Muscle of leg (tissue), 11 donors: ENCODE results near the gene BTNL2. TPM values are rescaled to one million over a fixed set of nuclear protein-coding genes. Genes with fewer than 3 reads are reported as not detected.
A peak's percentile ranks its signal among the peaks of the same experiment; 100 is the strongest.

ENCODE experiments used
- DNase-seq: peaks from one replicate; pipeline ENCODE4 v3.0.0; 2013
- H3K27ac ChIP-seq: one replicate; pipeline ENCODE4 v1.5.1; 2013; ENCODE audit warnings: mild to moderate bottlenecking, low read length, control low read depth
- H3K27me3 ChIP-seq: one replicate; pipeline ENCODE4 v1.6.1; 2013; ENCODE audit warnings: low read length; ENCODE audit not compliant: control insufficient read depth, insufficient read depth
- H3K36me3 ChIP-seq: one replicate; pipeline ENCODE4 v1.6.1; 2013; ENCODE audit warnings: low read length; ENCODE audit not compliant: control insufficient read depth, insufficient read depth
- H3K4me1 ChIP-seq: one replicate; pipeline ENCODE4 v1.6.1; 2013; ENCODE audit warnings: low read length; ENCODE audit not compliant: control insufficient read depth, insufficient read depth
- H3K4me3 ChIP-seq: one replicate; pipeline ENCODE4 v1.5.1; 2013; ENCODE audit warnings: low read length, control low read depth
- H3K9me3 ChIP-seq: replicated peaks from 2 replicates; pipeline ENCODE4 v1.6.1; 2013; ENCODE audit warnings: low read depth, low read length; ENCODE audit not compliant: control insufficient read depth
- WGBS: methylation state at CpG from one replicate; pipeline ENCODE4 v1.1.5; 2013; ENCODE audit warnings: missing lambda C conversion rate; ENCODE audit not compliant: insufficient coverage; 5-methylcytosine and 5-hydroxymethylcytosine counted together
- polyA plus RNA-seq, 8 donors: library from polyadenylated mRNA; unstranded; fragments of 120-200 nt; gene quantifications; one replicate each; pipeline versions ENCODE4 v1.2.1 to v1.2.3, GENCODE V29; 2013; ENCODE audit warnings: inconsistent platforms in 1 of 8, low replicate concordance in 1 of 8; ENCODE audit not compliant: insufficient read length in 8 of 8, insufficient read depth in 1 of 8
- total RNA-seq: library from RNA; stranded (reverse); fragments of 120-200 nt; gene quantifications from one replicate; pipeline ENCODE4 v1.2.4, GENCODE V29; 2013

Gene BTNL2
- total and polyA plus RNA-seq, 9 donors = 0.14 to 0.70 (median 0.42) TPM; not detected in 1

DNA sequence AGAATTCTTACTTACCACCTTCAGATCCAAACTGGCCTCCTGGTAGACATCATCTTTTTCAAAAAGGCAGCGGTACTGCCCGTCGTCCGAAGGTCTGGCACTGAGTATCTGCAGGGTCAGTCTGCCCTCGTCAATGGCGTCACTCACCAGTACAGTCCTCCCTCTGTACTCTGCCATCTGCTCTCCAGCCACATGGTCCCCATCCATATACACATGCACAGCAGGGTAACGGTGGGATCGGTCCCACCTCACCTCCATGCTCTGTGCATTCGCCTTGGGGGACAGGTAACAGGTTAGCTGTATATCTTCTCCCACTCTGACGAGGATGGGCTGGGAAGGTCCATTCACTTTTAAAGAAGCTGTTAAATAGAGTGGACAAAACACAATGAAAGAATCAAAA is 11.0 kb downstream of the BTNL2 start:
- no peaks in the 10 kb centered on the region for H3K9me3 ChIP-seq
- no peak for DNase-seq
- H3K36me3 ChIP-seq = no peaks in the 10 kb centered on the region
- no peak overlapping the region for H3K4me3 ChIP-seq
- no peak overlapping the region for H3K27ac ChIP-seq
- 100% methylated on average over 6 of the region's 10 CpGs for WGBS
- peaks cover 3% of the 10 kb centered on the region for H3K4me1 ChIP-seq
- no peaks in the 10 kb centered on the region for H3K27me3 ChIP-seq

DNA sequence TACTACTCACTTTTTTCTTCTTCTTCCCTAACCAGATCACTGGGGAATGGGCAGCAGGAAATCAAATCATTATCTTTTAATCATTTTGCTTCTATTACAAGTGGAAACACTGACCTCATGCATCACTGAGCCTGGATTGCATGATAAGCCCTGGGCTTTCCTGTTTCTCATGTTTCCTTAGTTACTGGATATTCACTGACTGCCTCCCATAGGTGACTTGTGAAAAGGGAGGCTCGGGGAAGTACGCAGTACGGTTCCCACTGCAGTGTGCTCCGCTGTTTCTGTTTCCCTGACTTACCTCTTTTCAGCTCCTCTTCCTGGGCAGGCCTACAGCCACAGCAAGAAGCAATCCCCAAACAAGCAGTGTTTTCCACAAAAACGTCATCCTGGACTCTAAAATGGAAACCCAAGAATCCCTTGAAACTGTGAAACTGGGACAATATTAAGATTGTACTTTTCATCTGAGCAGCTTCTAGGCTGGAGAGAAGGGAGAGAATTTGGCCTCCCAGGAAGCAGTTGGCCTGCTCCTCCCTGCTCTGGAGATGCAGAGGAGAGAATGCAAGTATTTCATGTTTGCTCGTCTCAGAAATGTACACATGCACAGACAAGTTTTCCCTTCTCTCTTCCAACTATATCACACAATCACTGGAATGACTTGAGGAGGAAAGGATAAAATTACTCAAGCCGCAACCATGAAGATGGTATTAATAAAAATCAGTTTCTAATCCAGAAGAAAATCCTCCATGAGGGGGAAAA is 13.1 kb downstream of the BTNL2 start:
- WGBS = no CpG with 5 or more reads among the region's 7 CpGs
- H3K4me1 ChIP-seq = peaks cover 3% of the 10 kb centered on the region
- no peak overlapping the region for H3K4me3 ChIP-seq
- no peaks in the 10 kb centered on the region for H3K36me3 ChIP-seq
- H3K9me3 ChIP-seq = no peaks in the 10 kb centered on the region
- DNase-seq = peak; percentile 92
- no peaks in the 10 kb centered on the region for H3K27me3 ChIP-seq
- peak overlapping the region; percentile 84 for H3K27ac ChIP-seq

GRCh38 chr6:32391505-32391904 is 15.5 kb downstream of the BTNL2 start:
- no peak overlapping the region for H3K4me3 ChIP-seq
- 93% methylated on average over 5 of the region's 6 CpGs for WGBS
- H3K27me3 ChIP-seq = no peaks in the 10 kb centered on the region
- H3K4me1 ChIP-seq = peaks cover 3% of the 10 kb centered on the region
- H3K9me3 ChIP-seq = no peaks in the 10 kb centered on the region
- no peak for DNase-seq
- no peak overlapping the region for H3K27ac ChIP-seq
- H3K36me3 ChIP-seq = no peaks in the 10 kb centered on the region

DNA sequence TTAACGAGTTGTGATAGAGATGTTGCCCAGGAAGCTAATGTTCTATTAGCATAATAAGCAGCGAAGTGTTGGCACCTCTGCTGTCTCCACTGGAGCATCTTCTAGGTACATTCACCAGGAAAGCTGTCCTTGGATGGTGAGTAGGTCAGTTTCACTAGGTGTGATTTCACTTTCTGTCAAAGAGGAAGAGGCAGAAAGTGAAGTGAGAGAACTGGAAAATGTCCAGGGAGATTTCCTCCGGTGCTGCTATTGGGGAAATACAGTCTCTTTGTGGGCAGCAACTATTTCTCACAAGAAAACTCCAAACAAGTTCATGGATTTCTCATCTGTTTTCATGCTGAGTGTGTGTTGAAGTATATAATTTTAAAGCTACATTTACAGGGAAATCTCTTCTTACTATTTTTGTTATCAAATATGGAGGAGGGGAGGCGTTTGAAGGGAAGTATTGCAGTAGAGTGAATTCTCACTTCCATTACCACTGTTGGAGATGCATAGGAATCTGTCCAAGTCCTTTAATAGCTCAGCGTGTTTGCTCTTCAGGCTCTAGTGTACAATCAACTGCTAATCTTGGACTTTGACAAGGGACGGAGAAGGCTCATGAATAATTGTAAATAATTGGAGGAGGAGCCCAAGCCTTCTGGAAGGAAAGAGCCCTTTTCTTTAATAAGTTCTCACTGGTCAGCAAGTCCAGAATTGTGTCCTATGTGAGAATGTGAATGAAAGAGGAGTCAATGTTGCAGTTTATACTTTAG is 19.2 kb downstream of the BTNL2 start:
- Histone ChIP-seq H3K36me3 (no peaks in the 10 kb centered on the region), H3K27ac (no peak overlapping the region), H3K4me3 (no peak overlapping the region), H3K9me3 (no peaks in the 10 kb centered on the region), H3K27me3 (no peaks in the 10 kb centered on the region), H3K4me1 (no peaks in the 10 kb centered on the region)
- WGBS = 71% methylated on average over 1 of the region's 6 CpGs
- peak; percentile 22 for DNase-seq

- Histone ChIP-seq H3K9me3 (no peaks in the 10 kb centered on the region), H3K4me3 (no peak overlapping the region), H3K27ac (no peak overlapping the region), H3K27me3 (no peaks in the 10 kb centered on the region), H3K36me3 (no peaks in the 10 kb centered on the region), H3K4me1 (no peaks in the 10 kb centered on the region)
- WGBS = no CpG with 5 or more reads among the region's 1 CpG
- DNase-seq = no peak
Observed at GRCh38 chr6:32386040-32386439, 20.9 kb downstream of the BTNL2 start.

DNA sequence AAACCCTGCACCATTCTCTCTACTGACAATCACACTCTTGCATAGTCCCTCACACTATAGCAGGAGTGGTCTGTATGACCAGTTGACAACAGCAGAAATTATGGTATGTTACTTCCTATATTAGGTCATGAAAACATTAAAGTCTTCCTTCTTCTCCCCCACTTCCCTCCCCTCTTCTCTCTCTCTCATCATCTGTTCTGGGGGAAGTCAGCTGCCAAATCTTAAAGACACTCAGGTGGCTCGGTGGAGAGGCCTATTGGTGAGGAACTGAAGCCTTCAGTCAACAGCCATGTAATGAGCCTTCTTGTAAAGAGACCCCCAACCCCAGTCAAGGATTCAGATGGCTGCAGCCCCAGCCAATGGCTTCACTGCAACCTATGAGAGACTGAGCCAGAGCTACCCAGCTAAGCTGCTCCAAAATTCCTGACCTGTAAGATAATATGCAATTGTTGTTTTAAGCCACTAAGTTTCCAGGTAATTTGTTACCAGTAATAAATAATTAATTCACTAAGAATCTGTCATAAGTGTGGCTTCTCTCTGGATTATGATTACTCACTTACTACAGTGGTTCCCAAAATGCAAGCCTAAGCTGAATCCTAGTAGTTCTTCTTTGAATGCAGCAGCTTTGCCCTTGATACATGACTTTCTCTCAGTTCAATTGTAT is 24.1 kb downstream of the BTNL2 start:
- no peaks in the 10 kb centered on the region for H3K27me3 ChIP-seq
- DNase-seq = no peak
- H3K4me1 ChIP-seq = no peaks in the 10 kb centered on the region
- no peaks in the 10 kb centered on the region for H3K9me3 ChIP-seq
- no peak overlapping the region for H3K27ac ChIP-seq
- WGBS = no CpG with 5 or more reads among the region's 1 CpG
- no peak overlapping the region for H3K4me3 ChIP-seq
- no peaks in the 10 kb centered on the region for H3K36me3 ChIP-seq

DNA sequence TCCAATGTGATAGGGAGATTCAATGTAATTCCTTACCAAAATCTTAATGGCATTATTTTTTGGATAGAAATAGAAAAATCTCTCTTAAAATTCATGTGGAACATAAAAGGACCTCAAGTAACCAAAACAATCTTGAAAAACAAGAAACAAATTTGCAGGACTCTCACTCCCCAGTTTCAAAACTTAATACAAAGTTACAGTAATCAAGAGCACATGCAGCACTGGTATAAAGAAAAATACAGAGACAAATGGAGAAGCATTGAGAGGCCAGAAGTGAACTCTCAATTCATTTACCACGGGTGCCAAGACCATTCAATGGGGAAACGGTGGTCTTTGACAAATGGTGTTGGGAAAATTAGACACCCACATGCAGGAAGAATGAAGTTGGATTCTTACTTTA is 27.4 kb downstream of the BTNL2 start:
- H3K36me3 ChIP-seq = no peaks in the 10 kb centered on the region
- no peak overlapping the region for H3K4me3 ChIP-seq
- H3K27me3 ChIP-seq = no peaks in the 10 kb centered on the region
- H3K4me1 ChIP-seq = no peaks in the 10 kb centered on the region
- DNase-seq = no peak
- WGBS = no CpG with 5 or more reads among the region's 2 CpGs
- no peaks in the 10 kb centered on the region for H3K9me3 ChIP-seq
- no peak overlapping the region for H3K27ac ChIP-seq

GRCh38 chr6:32375739-32376529 is 31.0 kb downstream of the BTNL2 start:
- Histone ChIP-seq H3K36me3 (no peaks in the 10 kb centered on the region), H3K4me1 (no peaks in the 10 kb centered on the region), H3K4me3 (no peak overlapping the region), H3K9me3 (no peaks in the 10 kb centered on the region), H3K27ac (no peak overlapping the region), H3K27me3 (no peaks in the 10 kb centered on the region)
- 84% methylated on average over 5 of the region's 7 CpGs for WGBS
- no peak for DNase-seq

GRCh38 chr6:32371803-32372202 is 35.2 kb downstream of the BTNL2 start, which contains the start of gene TSBP1:
Gene TSBP1, minus strand, starts transcription at chr6:32371903. Its CDS starts 197 bp downstream, at chr6:32371706.
- H3K27me3 ChIP-seq = no peaks in the 10 kb centered on the region
- peak within 1 kb of the TSS; percentile 13 for H3K27ac ChIP-seq
- H3K9me3 ChIP-seq = no peaks in the 10 kb centered on the region
- H3K36me3 ChIP-seq = no peaks in the 10 kb centered on the region
- DNase-seq = no peak
- H3K4me1 ChIP-seq = no peaks in the 10 kb centered on the region
- no peak within 1 kb of the TSS for H3K4me3 ChIP-seq
